Vagina (tissue), 2 donors: ENCODE measurements around the gene CKAP4.

Source experiments
- CTCF ChIP-seq, 3 experiments: fragments of 450-650 bp in 2 of 3; fragments of 200-600 bp in 1 of 3; sonication (generic) in 1 of 3; IDR thresholded peaks; one replicate each; pipeline ENCODE4 v1.5.1; 2017 to 2019; ENCODE audit warnings: antibody characterized with exemption in 3 of 3, mild to moderate bottlenecking in 2 of 3, moderate library complexity in 2 of 3
- POLR2A ChIP-seq, 2 donors: fragments of 450-650 bp; IDR thresholded peaks; one replicate each; pipeline ENCODE4 v1.6.1; 2017; ENCODE audit warnings: antibody characterized with exemption in 2 of 2, mild to moderate bottlenecking in 2 of 2, moderate library complexity in 2 of 2

- TF ChIP-seq CTCF (IDR thresholded peaks at IDR 0.05) (no peak), POLR2A (IDR thresholded peaks at IDR 0.05) (no peak)
These were observed 26.8 kb upstream of the CKAP4 start for GRCh38 chr12:106274575-106275121.
